HCT116 (cell line): Measurements from ENCODE around the gene VSX1. TPM values are rescaled to one million over a fixed set of nuclear protein-coding genes. Genes with fewer than 3 reads are reported as not detected.

Experiments used
- ATAC-seq: fragments of 200-7000 bp; cut with Tn5 transposase; 2 replicates; pipeline ENCODE4 v1.9.1; 2020; ENCODE audit warnings: mild to moderate bottlenecking, moderate library complexity
- BruUV-seq: library from RNA; stranded (reverse); fragments of 400-500 nt; replicated peaks from 2 replicates; lab custom pipeline; 2021; lab: Mats Ljungman, UMichigan
- CTCF ChIA-PET: fragments of 300-600 bp; sonication (Branson Sonifier 250); formaldehyde crosslinking; loops from one replicate; lab custom pipeline; 2021; ENCODE audit warnings: antibody characterized with exemption; lab: Charles Lee
- POLR2A ChIA-PET: fragments of 300-600, 350-600 bp; sonication (Branson Sonifier 250); formaldehyde crosslinking; loops from one replicate; lab custom pipeline; 2021; ENCODE audit warnings: antibody characterized with exemption; lab: Charles Lee
- RAD21 ChIA-PET, 2 experiments: fragments of 300-600 bp; sonication (Branson Sonifier 250); formaldehyde crosslinking; loops; one replicate each; lab custom pipeline; 2023; ENCODE audit warnings: low total read pairs in 2 of 2; ENCODE audit not compliant: uncharacterized antibody in 2 of 2, unreplicated experiment in 2 of 2, low non-redundant PET in 1 of 2; lab: Charles Lee
- DNase-seq: peaks from one replicate; pipeline ENCODE4 v3.0.0-alpha.2; 2010; ENCODE audit warnings: low read depth, low spot score
- H2AFZ ChIP-seq: fragments of 200-600 bp; shearing (Covaris generic), sonication (generic); 2 replicates; pipeline ENCODE4 v1.6.1; 2017; ENCODE audit warnings: low read depth, mixed run types, mixed read lengths, antibody characterized with exemption, low read length; ENCODE audit not compliant: poor library complexity, severe bottlenecking
- H3K27ac ChIP-seq: 2 replicates; pipeline ENCODE4 v1.5.1; 2012; ENCODE audit warnings: low read depth, low read length
- H3K27me3 ChIP-seq: fragments of 200-600 bp; sonication (generic); 2 replicates; pipeline ENCODE4 v1.6.1; 2016; ENCODE audit warnings: mixed run types, low read length, mixed read lengths; ENCODE audit not compliant: insufficient read depth
- H3K36me3 ChIP-seq, 2 experiments: fragments of 200-500 bp in 1 of 2; fragments of 200-600 bp in 1 of 2; sonication (Bioruptor generic) in 1 of 2; sonication (generic) in 1 of 2; 2 replicates each; pipeline versions ENCODE4 v1.5.1 to v1.6.1; 2014 to 2016; ENCODE audit warnings: low read length in 2 of 2, inconsistent platforms in 1 of 2, mixed read lengths in 1 of 2, mixed run types in 1 of 2; ENCODE audit not compliant: insufficient read depth in 2 of 2, control insufficient read depth in 1 of 2
- H3K4me1 ChIP-seq, 2 experiments: fragments of 200-600 bp in 1 of 2; sonication (generic) in 1 of 2; 2 replicates each; pipeline versions ENCODE4 v1.5.1 to v1.6.1; 2012 to 2017; ENCODE audit warnings: low read length in 2 of 2, inconsistent platforms in 1 of 2, mild to moderate bottlenecking in 1 of 2, mixed read lengths in 1 of 2, mixed run types in 1 of 2, moderate library complexity in 1 of 2; ENCODE audit not compliant: insufficient read depth in 2 of 2, control insufficient read depth in 1 of 2
- H3K4me2 ChIP-seq: fragments of 200-600 bp; sonication (generic); 2 replicates; pipeline ENCODE4 v1.6.1; 2017; ENCODE audit warnings: mixed run types, low read length, mixed read lengths
- H3K4me3 ChIP-seq, 2 experiments: fragments of 200-600 bp in 1 of 2; sonication (generic) in 1 of 2; replicated peaks in 1 of 2; 2 replicates each; pipeline ENCODE4 v1.5.1; 2011 to 2016; ENCODE audit warnings: low read length in 2 of 2, control low read depth in 1 of 2, low read depth in 1 of 2, mild to moderate bottlenecking in 1 of 2, mixed read lengths in 1 of 2, mixed run types in 1 of 2
- H3K79me2 ChIP-seq: fragments of 200-600 bp; sonication (generic); 2 replicates; pipeline ENCODE4 v1.6.1; 2017; ENCODE audit warnings: mild to moderate bottlenecking, mixed run types, low read length, moderate library complexity, mixed read lengths; ENCODE audit not compliant: insufficient read depth
- H3K9ac ChIP-seq: fragments of 200-600 bp; sonication (generic); 2 replicates; pipeline ENCODE4 v1.6.1; 2016; ENCODE audit warnings: low read length, mixed read lengths
- H3K9me2 ChIP-seq: fragments of 200-600 bp; sonication (generic), shearing (Covaris generic); 2 replicates; pipeline ENCODE4 v1.6.1; 2017; ENCODE audit warnings: mixed run types, mild to moderate bottlenecking, moderate library complexity; ENCODE audit not compliant: insufficient read depth
- H3K9me3 ChIP-seq, 2 experiments: fragments of 200-500 bp in 1 of 2; fragments of 200-600 bp in 1 of 2; sonication (Bioruptor generic) in 1 of 2; sonication (generic) in 1 of 2; 2 replicates each; pipeline ENCODE4 v1.6.1; 2014 to 2017; ENCODE audit warnings: low read length in 2 of 2, mixed read lengths in 2 of 2, inconsistent platforms in 1 of 2, low read depth in 1 of 2, mild to moderate bottlenecking in 1 of 2, mixed run types in 1 of 2, moderate library complexity in 1 of 2; ENCODE audit not compliant: control insufficient read depth in 1 of 2, insufficient read depth in 1 of 2
- H4K20me1 ChIP-seq: fragments of 200-600 bp; sonication (generic), shearing (Covaris generic); 2 replicates; pipeline ENCODE4 v1.6.1; 2017; ENCODE audit warnings: mixed run types, mild to moderate bottlenecking, moderate library complexity; ENCODE audit not compliant: insufficient read depth
- CBX3 ChIP-seq: IDR thresholded peaks from 2 replicates; pipeline ENCODE4 v1.6.1; 2012; ENCODE audit warnings: low read depth
- CEBPB ChIP-seq: IDR thresholded peaks from 2 replicates; pipeline ENCODE4 v1.6.1; 2012; ENCODE audit warnings: low read depth
- EGR1 ChIP-seq: IDR thresholded peaks from 2 replicates; pipeline ENCODE4 v1.6.1; 2012; ENCODE audit warnings: low read depth
- ELF1 ChIP-seq: IDR thresholded peaks from 2 replicates; pipeline ENCODE4 v1.6.1; 2012; ENCODE audit warnings: low read depth, borderline replicate concordance
- EZH2phosphoT487 ChIP-seq: fragments of 200-600 bp; IDR thresholded peaks from 2 replicates; pipeline ENCODE4 v1.6.1; 2018; ENCODE audit warnings: antibody characterized with exemption, borderline replicate concordance
- FOSL1 ChIP-seq: IDR thresholded peaks from 2 replicates; pipeline ENCODE4 v1.6.1; 2012; ENCODE audit warnings: low read depth
- POLR2AphosphoS5 ChIP-seq: IDR thresholded peaks from 2 replicates; pipeline ENCODE4 v1.6.1; 2011; ENCODE audit warnings: mild to moderate bottlenecking, low read depth, low read length, moderate library complexity
- YY1 ChIP-seq: IDR thresholded peaks from 2 replicates; pipeline ENCODE4 v1.6.1; 2011; ENCODE audit warnings: low read length, low read depth, moderate library complexity, mild to moderate bottlenecking; ENCODE audit not compliant: insufficient replicate concordance; ENCODE audit errors: extremely low read depth
- ZNF274 ChIP-seq: fragments of 200-500 bp; sonication (Bioruptor generic); IDR thresholded peaks from 2 replicates; pipeline ENCODE4 v1.6.1; 2014; ENCODE audit warnings: mild to moderate bottlenecking, low read depth, low read length, inconsistent platforms
- intact Hi-C: fragments of 100-400 bp; cut with micrococcal nuclease; formaldehyde crosslinking; loops from 2 replicates; pipeline ENCODE4 v1.10.0; 2022
- total RNA-seq: library from RNA; stranded (reverse); gene quantifications from one replicate; pipeline ENCODE4 v1.2.1, GENCODE V29; 2021; ENCODE audit not compliant: unreplicated experiment

VSX1 gene
- total RNA-seq, 1 experiment from 2014 or later: not detected

- ChIA-PET CTCF (interaction anchor here (1.1 to 5.4 kb wide), 2 partner anchors 68 to 116 kb away, joined by 3 to 31 read pairs; no protein-coding TSS in a partner anchor), RAD21 (interaction anchor here in 1 of 2 experiments (0.8 kb wide), 1 partner anchor 145 kb away, joined by 3 read pairs; no protein-coding TSS in a partner anchor), POLR2A (no interaction called here)
- Histone ChIP-seq H3K79me2 (no peaks in the 10 kb centered on the region), H3K4me2 (no peak overlapping the region), H4K20me1 (no peaks in the 10 kb centered on the region), H3K27ac (no peak overlapping the region), H2AFZ (no peak overlapping the region), H3K9me3 (no peaks in the 10 kb centered on the region), H3K4me1 (no peaks in the 10 kb centered on the region), H3K4me3 (no peak overlapping the region), H3K36me3 (no peaks in the 10 kb centered on the region), H3K9me2 (no peaks in the 10 kb centered on the region), H3K27me3 (peaks cover 52% of the 10 kb centered on the region), H3K9ac (no peak overlapping the region)
- TF ChIP-seq YY1 (no peak), CEBPB (no peak), EGR1 (no peak), ZNF274 (no peak)
- no TSS peak for BruUV-seq
- DNase-seq (no peak), ATAC-seq (no peak)
- intact Hi-C loops: loop anchor here (10.0 kb wide), 1 partner anchor 332 kb away; the partner anchor contains the start of gene ABHD12
Measured at GRCh38 chr20:25062841-25063240, 19.1 kb downstream of the VSX1 start.

GRCh38 chr20:25061821-25062530 is 20.0 kb downstream of the VSX1 start:
- CTCF ChIA-PET: interaction anchor here (5.4 kb wide), 1 partner anchor 67 kb away, joined by 31 read pairs; no protein-coding TSS in a partner anchor
- Histone ChIP-seq H3K79me2 (no peaks in the 10 kb centered on the region), H3K9me2 (no peaks in the 10 kb centered on the region), H4K20me1 (no peaks in the 10 kb centered on the region), H3K4me1 (no peaks in the 10 kb centered on the region), H3K27ac (no peak overlapping the region), H3K9me3 (no peaks in the 10 kb centered on the region), H3K36me3 (no peaks in the 10 kb centered on the region), H3K4me2 (no peak overlapping the region), H2AFZ (no peak overlapping the region), H3K4me3 (no peak overlapping the region), H3K9ac (no peak overlapping the region), H3K27me3 (peaks cover 52% of the 10 kb centered on the region)
- intact Hi-C loops: loop anchor here (10.0 kb wide), 1 partner anchor 333 kb away; the partner anchor contains the start of gene ABHD12
- BruUV-seq: no TSS peak
- RAD21 ChIA-PET: no interaction called here
- TF ChIP-seq CEBPB (no peak), CBX3 (no peak), ELF1 (no peak), EZH2phosphoT487 (no peak), FOSL1 (no peak), POLR2AphosphoS5 (no peak)
- POLR2A ChIA-PET: no interaction called here
- DNase-seq: no peak
- no peak for ATAC-seq
